HG02981 (cell line): ENCODE measurements around the gene LTBP2.
"Not testable (repeated sequence)": the region's sequence is repeated elsewhere in the genome, so short reads cannot be mapped to it uniquely, and the experiment has no call there.

Experiments used
- ATAC-seq: cut with Tn5 transposase; IDR thresholded peaks from one replicate; pipeline ENCODE4 v1.9.1; 2021; ENCODE audit warnings: mild to moderate bottlenecking, moderate library complexity; ENCODE audit not compliant: unreplicated experiment

LTBP2 gene

GRCh38 chr14:74555476-74556050 lies 56.5 kb downstream of the LTBP2 start:
- no peak for ATAC-seq

- ATAC-seq = no peak
Observed at GRCh38 chr14:74554742-74555362, 57.2 kb downstream of the LTBP2 start.

- ATAC-seq = no peak
Observed at GRCh38 chr14:74552623-74553022, 59.4 kb downstream of the LTBP2 start.

- ATAC-seq = no peak
Observed at GRCh38 chr14:74551431-74552371, 60.3 kb downstream of the LTBP2 start.

- ATAC-seq = no peak
Observed at GRCh38 chr14:74551001-74551400, 61.0 kb downstream of the LTBP2 start.

GRCh38 chr14:74550071-74550470 lies 62.0 kb downstream of the LTBP2 start:
- ATAC-seq = no peak

GRCh38 chr14:74549588-74549987 lies 62.4 kb downstream of the LTBP2 start:
- ATAC-seq = no peak

- no peak for ATAC-seq
Observed at GRCh38 chr14:74548881-74549280, 63.2 kb downstream of the LTBP2 start.

- ATAC-seq = no peak
Observed at GRCh38 chr14:74547331-74547927, 64.6 kb downstream of the LTBP2 start.

GRCh38 chr14:74546416-74546815 lies 65.6 kb downstream of the LTBP2 start:
- ATAC-seq = no peak

GRCh38 chr14:74545386-74545785 lies 66.7 kb downstream of the LTBP2 start:
- ATAC-seq = no peak

- no peak for ATAC-seq
Observed at GRCh38 chr14:74543771-74544438, 68.1 kb downstream of the LTBP2 start.

- no peak for ATAC-seq
Observed at GRCh38 chr14:74542056-74542685, 69.9 kb downstream of the LTBP2 start.

GRCh38 chr14:74541225-74541624 lies 70.8 kb downstream of the LTBP2 start:
- no peak for ATAC-seq

- no peak for ATAC-seq
Observed at GRCh38 chr14:74539503-74539902, 72.5 kb downstream of the LTBP2 start.

- ATAC-seq = no peak
Observed at GRCh38 chr14:74538411-74539391, 73.3 kb downstream of the LTBP2 start.

GRCh38 chr14:74536336-74536735 lies 75.7 kb downstream of the LTBP2 start:
- ATAC-seq = not testable (repeated sequence)

GRCh38 chr14:74535756-74536325 lies 76.2 kb downstream of the LTBP2 start:
- no peak for ATAC-seq

GRCh38 chr14:74533576-74533975 lies 78.5 kb downstream of the LTBP2 start:
- ATAC-seq = no peak
